Psoas muscle (tissue), 8 donors: ENCODE results near the gene LRRC17. TPM values are rescaled to one million over a fixed set of nuclear protein-coding genes. Genes with fewer than 3 reads are reported as not detected.
"Not testable (repeated sequence)": the region's sequence is repeated elsewhere in the genome, so short reads cannot be mapped to it uniquely, and the experiment has no call there.

Experiments
- ATAC-seq, 4 donors: fragments of 200-7000 bp; cut with Tn5 transposase; one replicate each; pipeline ENCODE4 v1.9.1; 2020; ENCODE audit warnings: moderate library complexity in 3 of 4, mild to moderate bottlenecking in 2 of 4
- DNase-seq, 2 donors: peaks; one replicate each; pipeline ENCODE4 v3.0.0-alpha.2; 2020
- H3K27ac ChIP-seq: fragments of 200-600 bp; one replicate; pipeline ENCODE4 v1.8.0; 2022
- H3K27me3 ChIP-seq, 3 donors: fragments of 200-600 bp in 1 of 3; one replicate each; pipeline versions ENCODE4 v1.6.1 to v1.8.0; 2013 to 2022; ENCODE audit warnings: low read length in 2 of 3, mild to moderate bottlenecking in 2 of 3, moderate library complexity in 1 of 3; ENCODE audit not compliant: insufficient read depth in 3 of 3
- H3K36me3 ChIP-seq, 2 donors: fragments of 200-600 bp in 1 of 2; one replicate each; pipeline versions ENCODE4 v1.6.1 to v1.8.0; 2013 to 2022; ENCODE audit warnings: low read depth in 1 of 2, mild to moderate bottlenecking in 1 of 2, moderate library complexity in 1 of 2; ENCODE audit not compliant: insufficient read depth in 1 of 2
- H3K4me1 ChIP-seq: fragments of 200-600 bp; one replicate; pipeline ENCODE4 v1.8.0; 2022
- H3K4me3 ChIP-seq: fragments of 200-600 bp; one replicate; pipeline ENCODE4 v1.8.0; 2022; ENCODE audit warnings: mild to moderate bottlenecking
- H3K9me3 ChIP-seq: fragments of 200-600 bp; one replicate; pipeline ENCODE4 v1.8.0; 2022
- WGBS, 3 donors: extraction: QIAGEN DNeasy Blood & Tissue Kit; methylation state at CpG; one replicate each; pipeline versions ENCODE4 v1.1.6 to v1.1.7; 2013; 5-methylcytosine and 5-hydroxymethylcytosine counted together
- intact Hi-C, 2 donors: fragments of 100-400 bp; cut with DNase I; formaldehyde crosslinking; loops; one replicate each; pipeline versions ENCODE4 v1.11.0 to v1.14.2; 2022
- polyA plus RNA-seq, 3 donors: library from polyadenylated mRNA; stranded (reverse); fragments of 200-250 nt; gene quantifications; one replicate each; pipeline ENCODE4 v1.2.3, GENCODE V29; 2013
- total RNA-seq, 4 donors: library from RNA; stranded (reverse); fragmentation: NEBNext Ultra II Directional in 2 of 4; extraction: Animal tissue kit (Norgen Biotek cat#: 25700) in 2 of 4; gene quantifications; one replicate each; pipeline versions ENCODE4 v1.2.1 to v1.2.4, GENCODE V29; 2021 to 2023
- TF ChIP-seq, protein P1 (sequence below): fragments of 200-600 bp; IDR thresholded peaks from one replicate; pipeline ENCODE4 v1.8.0; 2022; ENCODE audit warnings: antibody characterized with exemption
- donor health status: healthy with polysubstance abuse.
- donor health status: DM: no; HTN: no; CAD: no; lungs with moderate emphysema.
- donor health status: Bipolar disorder and iron deficiency.
- donor health status: healthy.
- donor health status: DM: yes; HTN: yes; CAD: no.
- donor health status: DM: no; HTN: no; CAD: no.
- donor health status: DM: no; HTN: no; CAD: no.
- donor health status: DM: yes; HTN: yes; CAD: no.

The LRRC17 gene
- total and polyA plus RNA-seq, 7 donors = 0.34 to 3.6 (median 0.84) TPM

- DNase-seq (no peak), ATAC-seq (no peak)
- Histone ChIP-seq H3K4me3 (no peak overlapping the region), H3K36me3 (no peaks in the 10 kb centered on the region), H3K27me3 (no peaks in the 10 kb centered on the region), H3K4me1 (no peaks in the 10 kb centered on the region), H3K27ac (no peak overlapping the region), H3K9me3 (peaks cover 8% of the 10 kb centered on the region)
- WGBS, 3 donors = 85 to 86% (median 85%) methylated on average over 8 of the region's 8 CpGs
- TF ChIP-seq, protein P1, sequence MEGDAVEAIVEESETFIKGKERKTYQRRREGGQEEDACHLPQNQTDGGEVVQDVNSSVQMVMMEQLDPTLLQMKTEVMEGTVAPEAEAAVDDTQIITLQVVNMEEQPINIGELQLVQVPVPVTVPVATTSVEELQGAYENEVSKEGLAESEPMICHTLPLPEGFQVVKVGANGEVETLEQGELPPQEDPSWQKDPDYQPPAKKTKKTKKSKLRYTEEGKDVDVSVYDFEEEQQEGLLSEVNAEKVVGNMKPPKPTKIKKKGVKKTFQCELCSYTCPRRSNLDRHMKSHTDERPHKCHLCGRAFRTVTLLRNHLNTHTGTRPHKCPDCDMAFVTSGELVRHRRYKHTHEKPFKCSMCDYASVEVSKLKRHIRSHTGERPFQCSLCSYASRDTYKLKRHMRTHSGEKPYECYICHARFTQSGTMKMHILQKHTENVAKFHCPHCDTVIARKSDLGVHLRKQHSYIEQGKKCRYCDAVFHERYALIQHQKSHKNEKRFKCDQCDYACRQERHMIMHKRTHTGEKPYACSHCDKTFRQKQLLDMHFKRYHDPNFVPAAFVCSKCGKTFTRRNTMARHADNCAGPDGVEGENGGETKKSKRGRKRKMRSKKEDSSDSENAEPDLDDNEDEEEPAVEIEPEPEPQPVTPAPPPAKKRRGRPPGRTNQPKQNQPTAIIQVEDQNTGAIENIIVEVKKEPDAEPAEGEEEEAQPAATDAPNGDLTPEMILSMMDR = no peak
- intact Hi-C loops = no loop called here
Observed at GRCh38 chr7:102975854-102976253, 63.1 kb downstream of the LRRC17 start.

- peaks cover 8% of the 10 kb centered on the region for H3K9me3 ChIP-seq
- TF ChIP-seq, protein P1 = no peak
- 75 to 83% (median 76%) methylated on average over 8 of the region's 8 CpGs for WGBS, 3 donors
- DNase-seq (no peak), ATAC-seq (no peak)
- intact Hi-C loops = no loop called here
- no peak overlapping the region for H3K27ac ChIP-seq
- no peaks in the 10 kb centered on the region for H3K27me3 ChIP-seq
- no peaks in the 10 kb centered on the region for H3K4me1 ChIP-seq
- no peaks in the 10 kb centered on the region for H3K36me3 ChIP-seq
- H3K4me3 ChIP-seq = no peak overlapping the region
Observed at GRCh38 chr7:102976493-102976892, 63.7 kb downstream of the LRRC17 start.

- DNase-seq, H3K36me3 ChIP-seq, ATAC-seq, intact Hi-C loops, H3K27ac ChIP-seq, H3K9me3 ChIP-seq, H3K27me3 ChIP-seq, H3K4me3 ChIP-seq, H3K4me1 ChIP-seq: not testable (repeated sequence)
- 86 to 97% (median 95%) methylated on average over 3 to 4 of the region's 4 CpGs for WGBS, 3 donors
Observed at GRCh38 chr7:102977586-102977985, 64.8 kb downstream of the LRRC17 start.

DNA sequence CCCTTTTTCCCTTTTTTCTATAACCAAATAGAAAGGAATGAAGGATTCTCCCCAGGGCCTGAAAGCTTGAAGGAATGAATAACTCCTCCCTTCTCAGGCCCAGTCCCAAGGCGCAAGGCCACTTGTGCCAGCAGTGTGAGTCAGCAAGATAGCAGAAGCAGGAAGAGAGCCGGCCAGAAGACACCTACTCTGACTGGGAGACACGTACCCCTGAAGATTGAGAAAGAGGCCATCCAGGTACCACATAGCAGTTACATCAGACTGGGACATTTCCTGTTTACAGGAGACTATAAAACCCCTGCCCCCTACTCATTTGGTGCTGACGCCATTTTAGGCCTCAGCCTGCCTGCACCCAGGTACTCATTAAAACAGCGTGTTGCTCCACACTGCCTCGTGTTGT lies 65.5 kb downstream of the LRRC17 start:
- Histone ChIP-seq H3K4me3 (no peak overlapping the region), H3K27me3 (no peaks in the 10 kb centered on the region), H3K27ac (no peak overlapping the region), H3K9me3 (peaks cover 8% of the 10 kb centered on the region), H3K4me1 (no peaks in the 10 kb centered on the region), H3K36me3 (no peaks in the 10 kb centered on the region)
- intact Hi-C loops = no loop called here
- 74 to 86% (median 84%) methylated on average over 6 of the region's 6 CpGs for WGBS, 3 donors
- ATAC-seq = no peak
- TF ChIP-seq, protein P1 = no peak
- DNase-seq = no peak

GRCh38 chr7:102979670-102980069 lies 66.9 kb downstream of the LRRC17 start:
- no peak for ATAC-seq
- no peak for DNase-seq

More at GRCh38 chr7:102979670-102980069, 66.9 kb downstream of the LRRC17 start:
- TF ChIP-seq, protein P1 = no peak
- Histone ChIP-seq H3K4me1 (no peaks in the 10 kb centered on the region), H3K4me3 (no peak overlapping the region), H3K27me3 (no peaks in the 10 kb centered on the region), H3K9me3 (peaks cover 8% of the 10 kb centered on the region), H3K27ac (no peak overlapping the region), H3K36me3 (no peaks in the 10 kb centered on the region)
- intact Hi-C loops = no loop called here
